K562 (cell line): Measurements from ENCODE around the gene LNPEP. TPM values are rescaled to one million over a fixed set of nuclear protein-coding genes. Genes with fewer than 3 reads are reported as not detected.
A peak's percentile ranks its signal among the peaks of the same experiment; 100 is the strongest.

Experiments used
- ARID1B ChIP-seq: fragments of 450-650 bp; IDR thresholded peaks from 2 replicates; pipeline ENCODE4 v1.6.1; 2016; ENCODE audit warnings: antibody characterized with exemption, mild to moderate bottlenecking, inconsistent platforms
- CHD1 ChIP-seq: fragments of 200-600 bp; sonication (generic); IDR thresholded peaks from one replicate; pipeline ENCODE4 v1.6.1; 2012; ENCODE audit warnings: mild to moderate bottlenecking, moderate library complexity, low read length, inconsistent platforms
- CREM ChIP-seq: IDR thresholded peaks from 2 replicates; pipeline ENCODE4 v1.6.1; 2014; ENCODE audit warnings: antibody characterized with exemption, low read depth
- CXXC5 ChIP-seq: fragments of 250-450 bp; sonication (Bioruptor Pico); IDR thresholded peaks from 2 replicates; pipeline ENCODE4 v1.8.0; 2022; ENCODE audit warnings: inconsistent platforms, mild to moderate bottlenecking, moderate library complexity
- HLTF ChIP-seq: fragments of 450-650 bp; IDR thresholded peaks from 2 replicates; pipeline ENCODE4 v1.6.1; 2016
- HNRNPL ChIP-seq: fragments of 200-400 bp; formaldehyde crosslinking; IDR thresholded peaks from 2 replicates; pipeline ENCODE4 v1.6.1; 2017; ENCODE audit warnings: low read depth, mild to moderate bottlenecking, low read length
- NCOA1 ChIP-seq: fragments of 450-650 bp; IDR thresholded peaks from 2 replicates; pipeline ENCODE4 v1.6.1; 2016; ENCODE audit warnings: low read depth
- RBM22 ChIP-seq: fragments of 200-400 bp; formaldehyde crosslinking; IDR thresholded peaks from 2 replicates; pipeline ENCODE4 v1.6.1; 2018; ENCODE audit warnings: low read length, low read depth; ENCODE audit not compliant: poor library complexity, severe bottlenecking
- SIN3A ChIP-seq, 2 experiments: fragments of 150-350 bp in 1 of 2; IDR thresholded peaks; 2 replicates each; pipeline ENCODE4 v1.6.1; 2011 to 2016; ENCODE audit warnings: borderline replicate concordance in 2 of 2, low read depth in 2 of 2, low read length in 2 of 2, mild to moderate bottlenecking in 2 of 2, moderate library complexity in 2 of 2; ENCODE audit not compliant: control insufficient read depth in 1 of 2
- SMAD4 ChIP-seq: fragments of 250-450 bp; sonication (Bioruptor Pico); conservative IDR thresholded peaks from 2 replicates; pipeline ENCODE4 v1.8.0; 2021; ENCODE audit warnings: inconsistent platforms, mild to moderate bottlenecking, moderate library complexity
- SMARCC2 ChIP-seq: fragments of 450-650 bp; IDR thresholded peaks from 2 replicates; pipeline ENCODE4 v1.6.1; 2017; ENCODE audit warnings: antibody characterized with exemption, moderate library complexity, mild to moderate bottlenecking, low read depth
- TCFL5 ChIP-seq: fragments of 250-450 bp; sonication (Bioruptor Pico); conservative IDR thresholded peaks from 2 replicates; pipeline ENCODE4 v1.6.1; 2021; ENCODE audit warnings: mild to moderate bottlenecking, moderate library complexity, matching md5 sums
- TOE1 ChIP-seq, 2 experiments: fragments of 450-650 bp in 1 of 2; sonication (generic) in 1 of 2; formaldehyde crosslinking in 1 of 2; IDR thresholded peaks; 2 replicates each; pipeline versions ENCODE4 v1.7.1 to v1.8.0; 2016 to 2022; ENCODE audit warnings: borderline replicate concordance in 2 of 2, mild to moderate bottlenecking in 2 of 2, antibody characterized with exemption in 1 of 2, inconsistent platforms in 1 of 2, low read depth in 1 of 2, missing genetic modification reagents in 1 of 2, moderate library complexity in 1 of 2
- XRCC3 ChIP-seq: fragments of 450-650 bp; IDR thresholded peaks from 2 replicates; pipeline ENCODE4 v1.6.1; 2017; ENCODE audit warnings: mild to moderate bottlenecking, moderate library complexity
- ZNF121 ChIP-seq: sonication (generic); formaldehyde crosslinking; conservative IDR thresholded peaks from 2 replicates; pipeline ENCODE4 v1.8.0; 2022; ENCODE audit warnings: missing genetic modification reagents
- ZNF175 ChIP-seq: fragments of 200-800 bp; sonication (Bioruptor generic); IDR thresholded peaks from 2 replicates; pipeline ENCODE4 v1.6.1; 2016; ENCODE audit warnings: low read depth, mild to moderate bottlenecking, missing genetic modification characterization, missing compliant biosample characterization
- ZNF75A ChIP-seq: fragments of 450-650 bp; formaldehyde crosslinking; IDR thresholded peaks from 2 replicates; pipeline ENCODE4 v1.4.0; 2020; ENCODE audit warnings: mild to moderate bottlenecking
- ZSCAN29 ChIP-seq: fragments of 450-650 bp; IDR thresholded peaks from 2 replicates; pipeline ENCODE4 v1.6.1; 2017
- polyA plus RNA-seq, 8 experiments: library from polyadenylated mRNA; depleted of rRNA in 4 of 8; stranded (reverse) in 5 of 8; unstranded in 3 of 8; fragments of >200 nt; fragmentation: Nextera tagmentation in 2 of 8; fragmentation: Illumina TruSeq in 1 of 8; extraction: Ambion mirVana in 2 of 8; extraction: Trizol in 1 of 8; gene quantifications; 2 replicates each; pipeline versions ENCODE4 v1.2.1 to v1.2.3, GENCODE V29; 2011 to 2014; ENCODE audit warnings: inconsistent platforms in 1 of 8, missing spikeins in 1 of 8
- total RNA-seq, 7 experiments: library from RNA; depleted of rRNA in 6 of 7; stranded (reverse); fragments of >200 nt in 6 of 7; fragmentation: Illumina TruSeq in 2 of 7; extraction: Trizol in 2 of 7; gene quantifications; 2 replicates each; pipeline versions ENCODE4 v1.2.1 to v1.2.3, GENCODE V29; 2011 to 2021; ENCODE audit warnings: low replicate concordance in 1 of 7
- TF ChIP-seq, protein P1 (sequence below): IDR thresholded peaks from 3 replicates; pipeline ENCODE4 v1.6.1; 2011; ENCODE audit warnings: borderline replicate concordance, mild to moderate bottlenecking, moderate library complexity; ENCODE audit not compliant: insufficient read length; ENCODE audit errors: extremely low read depth
- TF ChIP-seq, protein P2 (sequence below): IDR thresholded peaks from 2 replicates; pipeline ENCODE4 v1.6.1; 2012; ENCODE audit warnings: low read depth, low read length, improper control_type of control experiment, borderline replicate concordance
- TF ChIP-seq, protein P3 (sequence below): fragments of 450-650 bp; IDR thresholded peaks from 2 replicates; pipeline ENCODE4 v1.6.1; 2016; ENCODE audit warnings: low read depth, mild to moderate bottlenecking, moderate library complexity
- TF ChIP-seq, protein P4 (sequence below): fragments of 450-650 bp; IDR thresholded peaks from 2 replicates; pipeline ENCODE4 v1.7.1; 2018; ENCODE audit warnings: mild to moderate bottlenecking, low read depth; ENCODE audit not compliant: partially characterized antibody

LNPEP gene
- total and polyA plus RNA-seq, 9 of the 15 experiments (the other 6 are each of a cell fraction or from before 2014, with no cell fraction given), result 2.6 to 27.9 (median 11.2) TPM

DNA sequence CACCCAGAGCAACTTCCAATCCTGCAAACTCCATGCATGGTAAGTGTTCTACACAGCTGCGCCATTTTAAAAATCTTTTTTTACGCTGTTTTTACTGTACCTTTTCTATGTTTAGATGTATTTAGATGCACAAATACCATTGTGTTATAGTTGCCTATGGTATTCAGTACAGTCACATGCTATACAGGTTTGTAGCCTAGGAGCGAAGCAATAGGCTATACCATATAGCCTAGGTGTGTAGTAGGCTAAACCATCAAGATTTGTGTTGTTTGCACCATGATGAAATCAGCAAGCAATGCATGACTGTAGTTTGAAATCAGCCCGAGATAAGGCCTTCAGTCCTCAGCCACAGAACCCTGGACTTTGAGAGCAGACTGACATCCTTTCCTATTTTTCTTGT, 105.4 kb downstream of the LNPEP start (continued):
- TF ChIP-seq, protein P1, sequence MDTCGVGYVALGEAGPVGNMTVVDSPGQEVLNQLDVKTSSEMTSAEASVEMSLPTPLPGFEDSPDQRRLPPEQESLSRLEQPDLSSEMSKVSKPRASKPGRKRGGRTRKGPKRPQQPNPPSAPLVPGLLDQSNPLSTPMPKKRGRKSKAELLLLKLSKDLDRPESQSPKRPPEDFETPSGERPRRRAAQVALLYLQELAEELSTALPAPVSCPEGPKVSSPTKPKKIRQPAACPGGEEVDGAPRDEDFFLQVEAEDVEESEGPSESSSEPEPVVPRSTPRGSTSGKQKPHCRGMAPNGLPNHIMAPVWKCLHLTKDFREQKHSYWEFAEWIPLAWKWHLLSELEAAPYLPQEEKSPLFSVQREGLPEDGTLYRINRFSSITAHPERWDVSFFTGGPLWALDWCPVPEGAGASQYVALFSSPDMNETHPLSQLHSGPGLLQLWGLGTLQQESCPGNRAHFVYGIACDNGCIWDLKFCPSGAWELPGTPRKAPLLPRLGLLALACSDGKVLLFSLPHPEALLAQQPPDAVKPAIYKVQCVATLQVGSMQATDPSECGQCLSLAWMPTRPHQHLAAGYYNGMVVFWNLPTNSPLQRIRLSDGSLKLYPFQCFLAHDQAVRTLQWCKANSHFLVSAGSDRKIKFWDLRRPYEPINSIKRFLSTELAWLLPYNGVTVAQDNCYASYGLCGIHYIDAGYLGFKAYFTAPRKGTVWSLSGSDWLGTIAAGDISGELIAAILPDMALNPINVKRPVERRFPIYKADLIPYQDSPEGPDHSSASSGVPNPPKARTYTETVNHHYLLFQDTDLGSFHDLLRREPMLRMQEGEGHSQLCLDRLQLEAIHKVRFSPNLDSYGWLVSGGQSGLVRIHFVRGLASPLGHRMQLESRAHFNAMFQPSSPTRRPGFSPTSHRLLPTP, result no peak
- peak; percentile 79 for TF ChIP-seq ZNF75A (CRISPR knock-in tag)
- TF ChIP-seq HNRNPL, result no peak
- TF ChIP-seq, protein P2, sequence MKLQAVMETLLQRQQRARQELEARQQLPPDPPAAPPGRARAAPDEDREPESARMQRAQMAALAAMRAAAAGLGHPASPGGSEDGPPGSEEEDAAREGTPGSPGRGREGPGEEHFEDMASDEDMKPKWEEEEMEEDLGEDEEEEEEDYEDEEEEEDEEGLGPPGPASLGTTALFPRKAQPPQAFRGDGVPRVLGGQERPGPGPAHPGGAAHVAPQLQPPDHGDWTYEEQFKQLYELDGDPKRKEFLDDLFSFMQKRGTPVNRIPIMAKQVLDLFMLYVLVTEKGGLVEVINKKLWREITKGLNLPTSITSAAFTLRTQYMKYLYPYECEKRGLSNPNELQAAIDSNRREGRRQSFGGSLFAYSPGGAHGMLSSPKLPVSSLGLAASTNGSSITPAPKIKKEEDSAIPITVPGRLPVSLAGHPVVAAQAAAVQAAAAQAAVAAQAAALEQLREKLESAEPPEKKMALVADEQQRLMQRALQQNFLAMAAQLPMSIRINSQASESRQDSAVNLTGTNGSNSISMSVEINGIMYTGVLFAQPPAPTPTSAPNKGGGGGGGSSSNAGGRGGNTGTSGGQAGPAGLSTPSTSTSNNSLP, result no peak
- TF ChIP-seq, protein P3, sequence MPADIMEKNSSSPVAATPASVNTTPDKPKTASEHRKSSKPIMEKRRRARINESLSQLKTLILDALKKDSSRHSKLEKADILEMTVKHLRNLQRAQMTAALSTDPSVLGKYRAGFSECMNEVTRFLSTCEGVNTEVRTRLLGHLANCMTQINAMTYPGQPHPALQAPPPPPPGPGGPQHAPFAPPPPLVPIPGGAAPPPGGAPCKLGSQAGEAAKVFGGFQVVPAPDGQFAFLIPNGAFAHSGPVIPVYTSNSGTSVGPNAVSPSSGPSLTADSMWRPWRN, result no peak
- TF ChIP-seq XRCC3, result no peak
- no peak for TF ChIP-seq RBM22
- peak; percentile 91 for TF ChIP-seq SMAD4 (CRISPR knock-in tag)
- no peak for TF ChIP-seq ARID1B
- no peak for TF ChIP-seq CHD1
- no peak for TF ChIP-seq SMARCC2
- TF ChIP-seq SIN3A (IDR thresholded peaks at IDR 0.05; ENCODE audit: borderline replicate concordance in 2 of 2, control insufficient read depth in 1 of 2, low read depth in 2 of 2, low read length in 2 of 2), result no peak
- TF ChIP-seq NCOA1, result no peak
- TF ChIP-seq ZSCAN29, result no peak
- no peak for TF ChIP-seq ZNF121
- TF ChIP-seq TCFL5 (CRISPR knock-in tag), result peak; percentile 83; the same call in 1 of the 2 replicates
- TF ChIP-seq CXXC5 (CRISPR knock-in tag), result peak; percentile 67
- TF ChIP-seq, protein P4, sequence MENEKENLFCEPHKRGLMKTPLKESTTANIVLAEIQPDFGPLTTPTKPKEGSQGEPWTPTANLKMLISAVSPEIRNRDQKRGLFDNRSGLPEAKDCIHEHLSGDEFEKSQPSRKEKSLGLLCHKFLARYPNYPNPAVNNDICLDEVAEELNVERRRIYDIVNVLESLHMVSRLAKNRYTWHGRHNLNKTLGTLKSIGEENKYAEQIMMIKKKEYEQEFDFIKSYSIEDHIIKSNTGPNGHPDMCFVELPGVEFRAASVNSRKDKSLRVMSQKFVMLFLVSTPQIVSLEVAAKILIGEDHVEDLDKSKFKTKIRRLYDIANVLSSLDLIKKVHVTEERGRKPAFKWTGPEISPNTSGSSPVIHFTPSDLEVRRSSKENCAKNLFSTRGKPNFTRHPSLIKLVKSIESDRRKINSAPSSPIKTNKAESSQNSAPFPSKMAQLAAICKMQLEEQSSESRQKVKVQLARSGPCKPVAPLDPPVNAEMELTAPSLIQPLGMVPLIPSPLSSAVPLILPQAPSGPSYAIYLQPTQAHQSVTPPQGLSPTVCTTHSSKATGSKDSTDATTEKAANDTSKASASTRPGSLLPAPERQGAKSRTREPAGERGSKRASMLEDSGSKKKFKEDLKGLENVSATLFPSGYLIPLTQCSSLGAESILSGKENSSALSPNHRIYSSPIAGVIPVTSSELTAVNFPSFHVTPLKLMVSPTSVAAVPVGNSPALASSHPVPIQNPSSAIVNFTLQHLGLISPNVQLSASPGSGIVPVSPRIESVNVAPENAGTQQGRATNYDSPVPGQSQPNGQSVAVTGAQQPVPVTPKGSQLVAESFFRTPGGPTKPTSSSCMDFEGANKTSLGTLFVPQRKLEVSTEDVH, result no peak
- peak; percentile 94 for TF ChIP-seq ZNF175 (CRISPR knock-in tag)
- TF ChIP-seq TOE1 (IDR thresholded peaks at IDR 0.05; ENCODE audit: borderline replicate concordance), result no peak
- TF ChIP-seq TOE1 (CRISPR knock-in tag; IDR thresholded peaks at IDR 0.05; ENCODE audit: borderline replicate concordance, low read depth), result no peak
- no peak for TF ChIP-seq CREM
- no peak for TF ChIP-seq HLTF
